GM12878 (cell line): Measurements from ENCODE around the gene GAMT. TPM values are rescaled to one million over a fixed set of nuclear protein-coding genes. Genes with fewer than 3 reads are reported as not detected.

Experiments used
- ATAC-seq: fragments of 200-7000 bp; cut with Tn5 transposase; 3 replicates; pipeline ENCODE4 v1.9.1; 2020; ENCODE audit warnings: mild to moderate bottlenecking, moderate library complexity
- BruUV-seq: library from RNA; stranded (reverse); fragments of 400-500 nt; replicated peaks from 2 replicates; lab custom pipeline; 2021; lab: Mats Ljungman, UMichigan
- CTCF ChIA-PET: fragments of 300-600 bp; sonication (Branson Sonifier 250); formaldehyde crosslinking; extraction: SDS; loops from one replicate; lab custom pipeline; 2021; ENCODE audit warnings: inconsistent platforms; lab: Yijun Ruan, JAX
- POLR2A ChIA-PET: fragments of 350-600 bp; formaldehyde crosslinking; extraction: SDS; loops from one replicate; lab custom pipeline; 2021; ENCODE audit warnings: inconsistent platforms; lab: Charles Lee
- RAD21 ChIA-PET: fragments of 300-600 bp; sonication (Branson Sonifier 250); formaldehyde crosslinking; loops from one replicate; lab custom pipeline; 2023; ENCODE audit warnings: antibody characterized with exemption; ENCODE audit not compliant: unreplicated experiment; lab: Charles Lee
- SMC1A ChIA-PET: fragments of 300-600 bp; sonication (Branson Sonifier 250); formaldehyde crosslinking; loops from one replicate; lab custom pipeline; 2023; ENCODE audit not compliant: unreplicated experiment, uncharacterized antibody; lab: Charles Lee
- DNase-seq: peaks from one replicate; pipeline ENCODE4 v3.0.0-alpha.2; 2011; ENCODE audit warnings: low read depth, low spot score
- FAIRE-seq: peaks from 3 replicates; lab custom pipeline; 2011; peaks lifted over from hg19 to GRCh38; lab: Jason Lieb, UNC
- H2AFZ ChIP-seq: 2 replicates; pipeline ENCODE4 v1.6.0; 2011; ENCODE audit warnings: low read depth, low read length, control low read depth; ENCODE audit not compliant: control insufficient read depth
- H3K27ac ChIP-seq: 2 replicates; pipeline ENCODE4 v1.5.1; 2011; ENCODE audit warnings: control low read depth; ENCODE audit not compliant: control insufficient read depth, insufficient read depth
- H3K27me3 ChIP-seq, 2 experiments: replicated peaks in 1 of 2; 2 replicates each; pipeline versions ENCODE4 v1.6.0 to v1.6.1; 2011; ENCODE audit warnings: low read length in 1 of 2; ENCODE audit not compliant: control insufficient read depth in 2 of 2, insufficient read depth in 2 of 2
- H3K36me3 ChIP-seq, 2 experiments: 2 replicates each; pipeline ENCODE4 v1.5.1; 2011; ENCODE audit warnings: low read length in 1 of 2; ENCODE audit not compliant: control insufficient read depth in 2 of 2, insufficient read depth in 2 of 2
- H3K4me1 ChIP-seq: 2 replicates; pipeline ENCODE4 v1.6.1; 2011; ENCODE audit warnings: mild to moderate bottlenecking, low read length, moderate library complexity, mixed read lengths; ENCODE audit not compliant: control insufficient read depth, insufficient read depth
- H3K4me2 ChIP-seq: 2 replicates; pipeline ENCODE4 v1.6.0; 2011; ENCODE audit warnings: control low read depth; ENCODE audit not compliant: control insufficient read depth, insufficient read depth
- H3K4me3 ChIP-seq: fragments of 200-600 bp; sonication (generic); 2 replicates; pipeline ENCODE4 v1.5.1; 2016
- H3K79me2 ChIP-seq: 2 replicates; pipeline ENCODE4 v1.6.0; 2011; ENCODE audit warnings: low read length; ENCODE audit not compliant: control insufficient read depth, insufficient read depth
- H3K9ac ChIP-seq: 2 replicates; pipeline ENCODE4 v1.8.0; 2011; ENCODE audit warnings: low read length, control low read depth, mixed read lengths; ENCODE audit not compliant: control insufficient read depth, insufficient read depth
- H3K9me3 ChIP-seq: replicated peaks from 3 replicates; pipeline ENCODE4 v1.5.1; 2011; ENCODE audit warnings: mild to moderate bottlenecking, low read length; ENCODE audit not compliant: control insufficient read depth, insufficient read depth
- H4K20me1 ChIP-seq: 2 replicates; pipeline ENCODE4 v1.6.0; 2011; ENCODE audit not compliant: control insufficient read depth, insufficient read depth
- BCLAF1 ChIP-seq: fragments of 450-650 bp; IDR thresholded peaks from 2 replicates; pipeline ENCODE4 v1.6.1; 2017; ENCODE audit warnings: antibody characterized with exemption, mild to moderate bottlenecking, moderate library complexity
- CBX3 ChIP-seq: fragments of 200-600 bp; sonication (generic); IDR thresholded peaks from 2 replicates; pipeline ENCODE4 v1.6.1; 2016; ENCODE audit warnings: low read depth, borderline replicate concordance
- ETV6 ChIP-seq, 2 experiments: fragments of 450-650 bp in 1 of 2; IDR thresholded peaks in 1 of 2; conservative IDR thresholded peaks in 1 of 2; 2 replicates each; pipeline ENCODE4 v1.6.1; 2014; ENCODE audit warnings: antibody characterized with exemption in 1 of 2, borderline replicate concordance in 1 of 2, low read depth in 1 of 2, mild to moderate bottlenecking in 1 of 2, moderate library complexity in 1 of 2
- EZH2 ChIP-seq: IDR thresholded peaks from 2 replicates; pipeline ENCODE4 v1.6.1; 2012; ENCODE audit warnings: low read depth, mild to moderate bottlenecking, control low read depth, inconsistent platforms, low read length, borderline replicate concordance; ENCODE audit not compliant: control insufficient read depth
- GABPA ChIP-seq: IDR thresholded peaks from 2 replicates; pipeline ENCODE4 v1.6.1; 2014; ENCODE audit warnings: antibody characterized with exemption, low read depth, mild to moderate bottlenecking, inconsistent platforms
- IRF5 ChIP-seq: fragments of 450-650 bp; IDR thresholded peaks from 2 replicates; pipeline ENCODE4 v1.6.1; 2017; ENCODE audit warnings: borderline replicate concordance
- MXI1 ChIP-seq: fragments of 150-350 bp; IDR thresholded peaks from 2 replicates; pipeline ENCODE4 v1.6.1; 2011; ENCODE audit warnings: low read depth, mild to moderate bottlenecking, inconsistent platforms, low read length, improper control_type of control experiment
- NBN ChIP-seq: fragments of 450-650 bp; IDR thresholded peaks from 2 replicates; pipeline ENCODE4 v1.6.1; 2016
- RBBP5 ChIP-seq: fragments of 200-600 bp; sonication (generic); conservative IDR thresholded peaks from 2 replicates; pipeline ENCODE4 v1.6.1; 2016
- RFX5 ChIP-seq: IDR thresholded peaks from 2 replicates; pipeline ENCODE4 v1.6.1; 2011; ENCODE audit warnings: low read depth, low read length, improper control_type of control experiment
- USF2 ChIP-seq: IDR thresholded peaks from 2 replicates; pipeline ENCODE4 v1.6.1; 2011; ENCODE audit warnings: low read depth, low read length, improper control_type of control experiment, borderline replicate concordance
- ZBTB4 ChIP-seq: fragments of 450-650 bp; formaldehyde crosslinking; IDR thresholded peaks from 2 replicates; pipeline ENCODE4 v1.4.0; 2022; ENCODE audit warnings: mild to moderate bottlenecking, moderate library complexity
- WGBS: methylation state at CpG from one replicate; pipeline ENCODE4 v1.1.6; 2016; ENCODE audit warnings: low lambda C conversion rate; ENCODE audit not compliant: insufficient replicate concordance, insufficient coverage; ENCODE audit errors: missing lambda C conversion rate; 5-methylcytosine and 5-hydroxymethylcytosine counted together
- in situ Hi-C: fragments of 300-500 bp; cut with MboI; formaldehyde crosslinking; loops from 9 replicates; pipeline ENCODE4 v1.14.3; 2018; ENCODE audit warnings: mixed read lengths
- intact Hi-C: fragments of 100-400 bp; cut with micrococcal nuclease; formaldehyde crosslinking; loops from one replicate; pipeline ENCODE4 v1.14.2; 2022; ENCODE audit not compliant: unreplicated experiment
- polyA plus RNA-seq, 11 experiments: library from polyadenylated mRNA; depleted of rRNA in 4 of 11; unstranded in 6 of 11; stranded (reverse) in 5 of 11; fragments of >200 nt; fragmentation: Nextera tagmentation in 4 of 11; fragmentation: Illumina TruSeq in 1 of 11; extraction: Ambion mirVana in 4 of 11; extraction: Trizol in 1 of 11; gene quantifications; 1 replicate in 1 of 11; 2 replicates in 10 of 11; pipeline versions ENCODE4 v1.2.1 to v1.2.3, GENCODE V29; 2011 to 2016; ENCODE audit warnings: inconsistent platforms in 2 of 11, missing spikeins in 2 of 11, low read depth in 1 of 11
- total RNA-seq, 4 experiments: library from RNA; depleted of rRNA in 3 of 4; stranded (reverse); fragments of >200 nt in 3 of 4; fragmentation: Illumina TruSeq in 1 of 4; extraction: Trizol in 1 of 4; gene quantifications; 2 replicates each; pipeline versions ENCODE4 v1.2.1 to v1.2.3, GENCODE V29; 2013 to 2021

Gene GAMT
- total and polyA plus RNA-seq, 10 of the 15 experiments (the other 5 are each of a cell fraction or from before 2014, with no cell fraction given), result 1.6 to 131 (median 38.8) TPM

GRCh38 chr19:1422360-1422759 is 21.0 kb upstream of the GAMT start (continued):
- no peak for TF ChIP-seq IRF5

GRCh38 chr19:1421958-1422305 is 20.6 kb upstream of the GAMT start:
- 88% methylated on average over 21 of the region's 22 CpGs for WGBS
- Histone ChIP-seq H3K9me3 (no peaks in the 10 kb centered on the region), H3K4me1 (no peaks in the 10 kb centered on the region), H2AFZ (no peak overlapping the region), H3K27ac (no peak overlapping the region), H3K4me2 (no peak overlapping the region), H3K27me3 (no peaks in the 10 kb centered on the region), H3K79me2 (peaks cover 14% of the 10 kb centered on the region), H3K9ac (no peak overlapping the region), H3K4me3 (no peak overlapping the region), H3K36me3 (peaks cover 26 to 57% of the 10 kb centered on the region in 2 experiments; a peak in 3 of 4 replicates), H4K20me1 (no peaks in the 10 kb centered on the region; the same call in 1 of the 2 replicates)
- CTCF ChIA-PET, result no interaction called here
- FAIRE-seq, result no peak
- intact Hi-C loops (no loop called here), in situ Hi-C loops (no loop called here)
- SMC1A ChIA-PET, result no interaction called here
- POLR2A ChIA-PET, result no interaction called here
- ATAC-seq, result no peak
- no peak for TF ChIP-seq NBN
- TF ChIP-seq ZBTB4, result no peak
- no peak for TF ChIP-seq CBX3
- TF ChIP-seq MXI1, result no peak
- no peak for TF ChIP-seq EZH2
- TF ChIP-seq GABPA, result no peak
- no peak for TF ChIP-seq ETV6 (conservative IDR thresholded peaks at IDR 0.05 in 1 of 2, IDR thresholded peaks at IDR 0.05 in 1 of 2; ENCODE audit: borderline replicate concordance in 1 of 2, low read depth in 1 of 2)
- no peak for TF ChIP-seq RFX5
- TF ChIP-seq BCLAF1, result no peak
- TF ChIP-seq RBBP5, result no peak
- TF ChIP-seq USF2, result no peak
- DNase-seq, result no peak
- RAD21 ChIA-PET, result no interaction called here
- no TSS peak for BruUV-seq
